T-helper 17 cell (primary cell): ENCODE measurements around the gene NR4A3. TPM values are rescaled to one million over a fixed set of nuclear protein-coding genes. Genes with fewer than 3 reads are reported as not detected.
"Not testable (repeated sequence)": the region's sequence is repeated elsewhere in the genome, so short reads cannot be mapped to it uniquely, and the experiment has no call there.

Experiments used
- ATAC-seq: fragments of 150-1000 bp; cut with Tn5 transposase; 2 replicates; pipeline ENCODE4 v1.10.0; 2021; ENCODE audit warnings: mild to moderate bottlenecking, moderate library complexity
- DNase-seq, 3 donors: peaks; one replicate each; pipeline versions ENCODE4 v3.0.0 to v3.0.0-alpha.2; 2020 to 2021
- H3K9me3 ChIP-seq: one replicate; pipeline ENCODE4 v1.7.0; 2013; ENCODE audit warnings: low read length, mild to moderate bottlenecking; ENCODE audit not compliant: control insufficient read depth, poor library complexity, severe bottlenecking
- H3K27ac Mint-ChIP-seq: one replicate; pipeline ENCODE4 v1.8.0; 2022; ENCODE audit warnings: mild to moderate bottlenecking, moderate library complexity, mixed read lengths
- H3K27me3 Mint-ChIP-seq: one replicate; pipeline ENCODE4 v1.8.0; 2022; ENCODE audit warnings: mixed read lengths
- H3K36me3 Mint-ChIP-seq: one replicate; pipeline ENCODE4 v1.8.0; 2022; ENCODE audit warnings: low read depth, mixed read lengths
- H3K4me1 Mint-ChIP-seq: one replicate; pipeline ENCODE4 v1.8.0; 2022; ENCODE audit warnings: mild to moderate bottlenecking, mixed read lengths
- H3K4me3 Mint-ChIP-seq: one replicate; pipeline ENCODE4 v1.8.0; 2022; ENCODE audit warnings: mild to moderate bottlenecking, moderate library complexity, mixed read lengths
- total RNA-seq, 4 donors: library from RNA in 2 of 4; stranded (reverse) in 2 of 4; gene quantifications; one replicate each; pipeline ENCODE4 v1.2.3 and lab custom pipeline; 2022 to 2026

The NR4A3 gene
- total RNA-seq (10 to 100 TPM; 48.2 to 51.3 TPM), total RNA-seq (lab: John Stamatoyannopoulos, UW) (8.0 to 115 reads per million in 2 donors)

DNA sequence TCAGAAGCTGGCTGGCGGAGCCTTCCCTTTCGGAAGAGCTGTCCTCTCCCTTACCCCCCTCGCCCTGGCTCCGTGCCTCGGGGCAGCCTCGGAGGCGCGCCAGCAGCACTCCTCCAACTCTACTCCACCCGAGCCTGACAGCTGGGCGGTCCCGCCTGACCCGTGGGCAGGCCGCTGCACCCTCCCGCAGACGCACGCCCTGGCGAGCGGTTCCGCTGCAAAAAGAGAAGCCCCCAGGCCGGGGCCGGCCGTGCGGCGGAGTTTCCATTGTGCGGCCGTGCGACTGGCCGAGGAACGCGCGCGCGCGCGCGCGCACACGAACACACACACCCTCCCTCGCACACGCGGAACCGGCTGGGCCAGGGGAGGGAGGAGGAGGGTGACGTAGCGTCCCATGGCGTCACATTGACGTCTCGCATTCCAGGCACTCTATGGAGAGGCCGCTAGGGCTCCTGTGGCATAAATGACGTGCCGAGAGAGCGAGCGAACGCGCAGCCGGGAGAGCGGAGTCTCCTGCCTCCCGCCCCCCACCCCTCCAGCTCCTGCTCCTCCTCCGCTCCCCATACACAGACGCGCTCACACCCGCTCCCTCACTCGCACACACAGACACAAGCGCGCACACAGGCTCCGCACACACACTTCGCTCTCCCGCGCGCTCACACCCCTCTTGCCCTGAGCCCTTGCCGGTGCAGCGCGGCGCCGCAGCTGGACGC, at the start of gene NR4A3:
Gene NR4A3, plus strand, starts transcription at position 490 of the 713 bp plus-strand sequence. CDS start 6,158 bp downstream, outside the sequence.
- DNase-seq (peak; percentile 82 to 86 (median 84)), ATAC-seq (peak; percentile 47)
- H3K9me3 ChIP-seq, result no peaks in the 10 kb centered on the region
- H3K4me1 Mint-ChIP-seq, result peaks cover 49% of the 10 kb centered on the region
- H3K27ac Mint-ChIP-seq, result peak within 1 kb of the TSS; percentile 99
- H3K4me3 Mint-ChIP-seq, result peak within 1 kb of the TSS; percentile 99
- peaks cover 45% of the 10 kb centered on the region for H3K27me3 Mint-ChIP-seq
- H3K36me3 Mint-ChIP-seq, result peaks cover 3% of the 10 kb centered on the region

DNA sequence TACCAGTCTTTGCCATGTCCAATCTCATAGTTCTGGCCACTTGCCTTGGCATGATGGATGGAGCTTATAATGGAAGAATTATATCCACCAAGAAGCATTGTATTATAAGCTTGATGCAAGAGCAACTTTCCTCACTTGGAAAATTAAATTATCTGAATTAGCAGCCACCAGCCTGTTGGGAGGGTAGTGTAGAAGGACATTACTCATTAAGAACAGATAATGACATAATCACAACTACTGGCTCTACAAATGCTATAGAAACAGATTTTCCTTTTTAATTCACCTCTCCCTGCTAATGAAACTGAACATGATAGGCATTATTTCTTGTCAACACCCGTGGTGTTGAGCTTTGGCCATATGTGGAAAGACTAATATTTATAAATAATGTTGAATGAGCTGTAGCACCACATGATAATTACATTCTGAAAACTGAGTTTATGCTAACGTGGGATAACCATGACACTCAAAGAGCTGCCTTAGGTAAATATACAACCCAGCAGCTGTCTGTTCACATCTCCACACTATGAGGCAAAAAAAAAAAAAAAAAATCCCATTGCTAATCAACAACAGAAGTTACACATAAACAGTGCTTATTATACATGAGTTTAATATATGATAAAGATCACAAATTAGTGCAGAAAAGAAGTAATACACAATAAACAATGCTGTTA, 48.1 kb upstream of the NR4A3 start:
- no peak for ATAC-seq
- H3K27ac Mint-ChIP-seq, result no peak overlapping the region
- no peaks in the 10 kb centered on the region for H3K36me3 Mint-ChIP-seq
- peaks cover 55% of the 10 kb centered on the region for H3K27me3 Mint-ChIP-seq
- H3K4me3 Mint-ChIP-seq, result no peak overlapping the region
- H3K9me3 ChIP-seq, result no peaks in the 10 kb centered on the region
- no peaks in the 10 kb centered on the region for H3K4me1 Mint-ChIP-seq
- no peak for DNase-seq

DNA sequence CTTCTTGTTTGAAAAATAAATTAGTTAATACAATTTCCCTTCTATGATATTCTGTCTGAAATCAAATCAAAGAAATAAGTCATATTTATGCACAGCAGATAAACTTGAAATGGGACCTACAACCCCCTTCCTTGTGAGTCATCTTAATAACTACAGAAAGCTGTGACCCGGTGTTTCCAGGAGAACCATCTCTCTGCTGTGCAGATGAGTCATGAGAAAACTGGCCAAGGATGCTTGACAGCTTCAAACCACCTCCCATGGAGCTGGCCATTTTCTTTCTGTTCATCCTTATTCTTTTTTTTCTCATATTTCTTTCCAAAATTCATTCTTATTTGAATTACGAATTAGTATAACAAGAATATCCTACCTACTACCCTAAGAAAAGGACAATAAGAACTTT, 43.4 kb upstream of the NR4A3 start:
- DNase-seq (no peak), ATAC-seq (no peak)
- Mint-ChIP-seq H3K4me3 (no peak overlapping the region), H3K27me3 (peaks cover 56% of the 10 kb centered on the region), H3K36me3 (peaks cover 2% of the 10 kb centered on the region), H3K27ac (no peak overlapping the region), H3K4me1 (no peaks in the 10 kb centered on the region)
- H3K9me3 ChIP-seq, result no peaks in the 10 kb centered on the region

DNA sequence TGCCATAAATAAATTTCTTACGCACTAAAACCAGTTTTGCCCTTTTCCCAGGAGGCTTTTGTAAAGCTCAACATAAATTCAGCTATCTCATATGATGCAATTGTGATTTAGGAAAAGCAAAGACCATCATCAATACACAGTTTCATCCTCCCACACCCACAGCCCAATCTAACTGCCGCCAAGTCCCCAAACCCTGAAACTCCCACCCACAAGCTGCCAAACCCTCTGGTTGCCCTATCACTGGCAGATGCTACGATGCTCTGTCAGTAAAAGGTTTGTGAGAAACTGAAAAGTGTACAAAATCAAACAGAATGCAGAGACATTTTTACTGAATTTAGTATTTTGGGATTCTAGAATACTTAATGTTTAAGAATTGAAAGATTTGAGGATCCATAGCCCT, 42.8 kb upstream of the NR4A3 start:
- H3K9me3 ChIP-seq, result no peaks in the 10 kb centered on the region
- no peak for ATAC-seq
- no peak overlapping the region for H3K4me3 Mint-ChIP-seq
- H3K27ac Mint-ChIP-seq, result no peak overlapping the region
- H3K27me3 Mint-ChIP-seq, result peaks cover 56% of the 10 kb centered on the region
- DNase-seq, result no peak
- peaks cover 2% of the 10 kb centered on the region for H3K36me3 Mint-ChIP-seq
- no peaks in the 10 kb centered on the region for H3K4me1 Mint-ChIP-seq

DNA sequence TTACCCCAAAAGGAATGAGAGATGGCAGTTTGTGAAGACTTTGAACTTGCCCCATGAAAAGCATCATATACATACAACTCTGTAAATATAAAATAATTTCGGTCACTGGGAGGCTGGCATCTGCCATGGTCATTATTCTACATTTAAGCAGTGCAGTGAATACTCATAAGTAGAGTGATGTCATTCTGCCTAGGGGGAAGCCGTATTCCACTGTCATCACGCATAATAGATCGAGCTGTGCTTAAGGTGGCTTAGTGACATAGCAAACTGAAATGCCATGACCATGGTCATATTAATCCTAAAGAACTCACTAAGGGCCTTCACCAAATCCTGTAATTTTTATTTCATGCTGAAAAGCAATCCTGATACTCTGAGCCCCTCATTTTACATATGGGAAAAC, 42.4 kb upstream of the NR4A3 start:
- H3K27ac Mint-ChIP-seq, result no peak overlapping the region
- ATAC-seq (no peak), DNase-seq (no peak)
- H3K27me3 Mint-ChIP-seq, result peaks cover 60% of the 10 kb centered on the region
- H3K4me3 Mint-ChIP-seq, result no peak overlapping the region
- no peaks in the 10 kb centered on the region for H3K4me1 Mint-ChIP-seq
- H3K36me3 Mint-ChIP-seq, result peaks cover 2% of the 10 kb centered on the region
- no peaks in the 10 kb centered on the region for H3K9me3 ChIP-seq

DNA sequence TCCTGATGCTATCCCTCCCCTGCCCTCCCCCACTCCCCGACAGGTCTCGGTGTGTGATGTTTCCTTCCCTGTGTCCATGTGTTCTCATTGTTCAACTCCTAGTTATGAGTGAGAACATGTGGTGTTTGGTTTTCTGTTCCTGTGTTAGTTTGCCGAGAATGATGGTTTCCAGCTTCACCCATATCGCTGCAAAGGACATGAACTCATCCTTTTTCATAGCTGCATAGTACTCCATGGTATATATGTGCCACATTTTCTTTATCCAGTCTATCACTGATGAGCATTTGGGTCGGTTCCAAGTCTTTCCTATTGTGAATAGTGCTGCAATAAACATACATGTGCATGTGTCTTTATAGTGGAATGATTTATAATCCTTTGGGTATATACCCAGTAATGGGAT, 39.3 kb upstream of the NR4A3 start:
- H3K4me1 Mint-ChIP-seq, DNase-seq, H3K27ac Mint-ChIP-seq, ATAC-seq, H3K4me3 Mint-ChIP-seq, H3K9me3 ChIP-seq, H3K36me3 Mint-ChIP-seq: not testable (repeated sequence)
- H3K27me3 Mint-ChIP-seq, result peaks cover 67% of the 10 kb centered on the region

DNA sequence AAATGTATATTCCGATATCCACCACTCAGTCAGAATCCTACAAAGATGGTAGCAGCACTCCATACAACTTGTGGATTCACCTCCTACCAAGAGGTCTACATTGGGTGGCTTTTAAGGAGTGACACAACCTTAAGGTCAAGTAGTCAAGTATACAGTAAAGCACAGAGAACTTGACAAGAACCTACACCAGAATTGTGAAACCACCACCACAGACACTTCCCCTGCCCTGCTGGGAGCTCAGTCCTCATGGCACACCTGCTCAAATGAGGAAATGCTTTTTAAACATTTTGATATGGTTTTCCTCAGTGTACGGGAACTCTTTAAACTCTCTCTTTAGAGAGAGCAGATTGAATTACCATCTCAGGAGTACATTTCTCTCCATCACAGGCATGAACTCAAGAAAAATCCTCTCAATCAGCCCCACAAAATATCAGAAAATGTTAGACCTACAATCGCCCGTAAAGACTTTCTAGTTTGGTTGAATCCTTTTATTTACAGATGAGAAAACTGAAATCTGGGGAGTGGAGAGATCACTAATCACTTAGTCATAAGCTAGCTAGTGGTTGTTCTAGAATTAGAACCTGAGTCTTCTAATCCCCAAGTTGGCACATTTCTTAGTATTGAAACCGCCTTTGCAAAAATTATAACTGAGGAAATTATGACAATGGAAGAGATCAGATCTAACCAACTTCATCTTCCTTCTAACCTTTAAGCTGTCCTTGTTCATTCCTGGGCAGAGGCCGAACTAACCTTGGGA, 38.5 kb upstream of the NR4A3 start:
- Mint-ChIP-seq H3K27me3 (peaks cover 71% of the 10 kb centered on the region), H3K36me3 (peaks cover 2% of the 10 kb centered on the region), H3K4me3 (no peak overlapping the region), H3K4me1 (no peaks in the 10 kb centered on the region), H3K27ac (no peak overlapping the region)
- no peak for DNase-seq
- no peak for ATAC-seq
- no peaks in the 10 kb centered on the region for H3K9me3 ChIP-seq

DNA sequence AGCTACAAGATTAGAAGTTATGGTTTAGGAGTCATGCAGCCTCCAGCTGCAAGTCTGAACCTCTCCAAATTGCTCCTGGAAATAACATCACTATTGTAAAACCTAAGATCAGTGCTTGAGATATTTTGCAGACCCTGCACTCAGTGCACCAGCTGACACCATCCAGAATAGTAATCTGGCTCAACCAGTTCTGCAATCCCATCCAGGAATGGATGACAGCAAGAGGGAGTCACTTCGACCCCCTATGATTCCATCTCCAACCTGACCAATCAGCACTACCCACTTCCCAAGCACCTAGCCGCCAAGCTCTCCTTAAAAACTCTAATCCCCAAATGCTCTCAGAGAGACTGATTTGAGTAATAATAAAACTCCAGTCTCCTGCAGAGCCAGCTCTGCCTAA, 37.9 kb upstream of the NR4A3 start:
- no peak overlapping the region for H3K27ac Mint-ChIP-seq
- no peaks in the 10 kb centered on the region for H3K4me1 Mint-ChIP-seq
- no peak for ATAC-seq
- H3K9me3 ChIP-seq, result no peaks in the 10 kb centered on the region
- H3K4me3 Mint-ChIP-seq, result no peak overlapping the region
- H3K36me3 Mint-ChIP-seq, result peaks cover 2% of the 10 kb centered on the region
- no peak for DNase-seq
- H3K27me3 Mint-ChIP-seq, result peaks cover 69% of the 10 kb centered on the region

DNA sequence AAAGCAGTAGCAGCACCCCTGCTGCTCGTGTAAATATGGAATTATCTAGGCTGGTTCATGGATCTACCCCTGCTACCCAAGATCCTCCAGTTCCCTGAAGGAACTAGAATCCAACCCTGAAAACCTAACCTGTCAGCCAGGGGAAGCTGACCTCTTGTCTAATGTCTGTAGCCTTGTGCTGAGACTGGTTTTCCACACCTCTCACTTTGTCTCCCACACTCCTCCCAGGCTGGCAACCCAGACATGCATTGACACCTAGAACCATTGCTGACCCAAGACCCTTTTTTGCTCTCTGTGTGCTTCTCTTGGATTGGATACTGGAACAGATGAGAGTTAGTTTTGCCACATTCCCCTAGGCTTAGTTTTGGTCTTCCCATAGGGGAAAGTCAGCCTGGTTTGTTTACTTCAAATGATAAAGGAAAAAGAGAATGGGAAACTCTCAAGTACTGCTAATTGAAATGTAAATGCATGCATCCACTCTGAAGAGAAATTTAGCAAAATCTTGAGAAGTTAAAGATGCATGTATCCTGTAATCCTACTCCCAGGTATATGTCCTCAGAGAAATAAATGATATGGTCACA, 36.6 kb upstream of the NR4A3 start:
- Mint-ChIP-seq H3K27ac (no peak overlapping the region), H3K36me3 (peaks cover 2% of the 10 kb centered on the region), H3K4me1 (no peaks in the 10 kb centered on the region), H3K27me3 (peaks cover 65% of the 10 kb centered on the region), H3K4me3 (no peak overlapping the region)
- DNase-seq (no peak), ATAC-seq (no peak)
- H3K9me3 ChIP-seq, result no peaks in the 10 kb centered on the region

DNA sequence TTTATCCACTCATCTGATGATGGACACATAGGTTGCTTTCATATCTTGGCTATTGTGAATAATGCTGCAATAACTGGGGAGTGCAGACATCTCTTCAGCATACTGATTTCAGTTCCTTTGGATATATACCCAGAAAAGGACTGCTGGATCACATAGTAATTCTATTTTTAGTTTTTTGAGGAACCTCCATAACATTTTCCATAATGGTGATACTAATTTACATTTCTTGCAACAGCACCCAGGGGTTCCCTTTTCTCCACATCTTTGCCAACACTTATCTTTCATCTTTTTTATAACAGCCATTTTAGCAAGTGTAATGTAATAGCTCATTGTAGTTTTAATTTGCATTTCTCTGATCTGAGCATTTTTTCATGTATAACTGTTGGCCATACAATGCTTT, 34.1 kb upstream of the NR4A3 start:
- Mint-ChIP-seq H3K4me3 (no peak overlapping the region), H3K4me1 (peaks cover 2% of the 10 kb centered on the region), H3K27ac (no peak overlapping the region), H3K27me3 (peaks cover 63% of the 10 kb centered on the region), H3K36me3 (no peaks in the 10 kb centered on the region)
- H3K9me3 ChIP-seq, result no peaks in the 10 kb centered on the region
- DNase-seq, result no peak
- no peak for ATAC-seq

DNA sequence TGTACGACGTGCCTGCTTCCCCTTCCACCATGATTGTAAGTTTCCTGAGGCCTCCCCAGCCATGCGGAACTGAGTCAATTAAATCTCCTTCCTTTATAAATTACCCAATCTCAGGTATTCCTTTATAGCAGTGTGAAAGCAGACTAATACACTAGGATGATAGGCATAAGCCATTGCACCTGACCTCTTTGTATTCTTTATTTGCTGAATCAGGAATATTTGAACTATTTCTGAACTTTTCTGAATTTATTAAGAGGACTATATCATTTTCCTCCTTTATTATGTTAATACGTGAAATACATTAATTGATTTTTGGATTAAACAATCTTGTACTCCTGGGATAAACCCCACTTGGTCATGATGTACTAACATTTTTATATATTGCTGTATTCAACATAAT, 28.2 kb upstream of the NR4A3 start:
- no peak for ATAC-seq
- H3K9me3 ChIP-seq, result no peaks in the 10 kb centered on the region

DNA sequence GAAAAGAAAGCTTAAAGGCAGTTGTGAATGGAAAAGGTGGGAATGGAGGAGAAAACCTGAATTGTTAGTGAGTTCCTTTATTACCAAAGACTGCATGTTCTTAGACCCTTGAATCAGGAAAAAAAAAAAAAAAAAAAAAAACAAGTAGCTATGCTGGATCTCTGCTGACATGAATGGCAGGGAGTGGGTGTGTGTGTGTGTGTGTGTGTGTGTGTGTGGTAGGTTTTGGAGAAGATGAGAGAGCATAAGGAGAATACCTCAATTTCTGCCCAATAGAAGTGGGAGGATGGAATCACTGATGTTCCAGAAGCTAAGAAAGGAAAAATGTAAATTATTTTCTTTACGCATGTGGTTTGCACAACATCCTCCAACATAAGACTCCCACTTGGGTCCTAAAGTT, 25.5 kb upstream of the NR4A3 start:
- peaks cover 6% of the 10 kb centered on the region for H3K4me1 Mint-ChIP-seq
- DNase-seq (no peak), ATAC-seq (no peak)
- H3K9me3 ChIP-seq, result no peaks in the 10 kb centered on the region
- H3K36me3 Mint-ChIP-seq, result peaks cover 5% of the 10 kb centered on the region
- peaks cover 42% of the 10 kb centered on the region for H3K27me3 Mint-ChIP-seq
- no peak overlapping the region for H3K4me3 Mint-ChIP-seq
- no peak overlapping the region for H3K27ac Mint-ChIP-seq

More for the DNA sequence above, 28.2 kb upstream of the NR4A3 start:
- Mint-ChIP-seq H3K4me3 (no peak overlapping the region), H3K4me1 (peaks cover 6% of the 10 kb centered on the region), H3K27ac (no peak overlapping the region), H3K27me3 (peaks cover 49% of the 10 kb centered on the region), H3K36me3 (peaks cover 5% of the 10 kb centered on the region)
- no peak for DNase-seq

DNA sequence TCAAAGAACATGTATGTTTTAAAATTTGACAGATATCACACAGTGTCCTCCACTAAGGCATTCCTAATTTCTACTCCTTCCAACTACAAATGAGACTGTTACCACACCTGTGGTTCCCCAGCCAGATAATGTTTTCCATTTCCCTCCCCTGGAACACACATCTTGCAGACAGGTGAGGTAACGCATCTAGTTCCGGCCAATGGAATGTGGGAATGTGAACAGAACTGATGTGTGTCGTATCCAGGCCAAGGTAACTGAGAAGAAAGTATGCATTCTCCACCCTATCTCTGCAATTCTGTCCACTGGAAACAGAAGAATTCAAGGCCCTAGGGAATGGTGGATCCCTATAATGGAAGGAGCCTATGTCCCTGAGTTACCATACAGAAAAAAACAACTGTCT, 19.9 kb upstream of the NR4A3 start:
- H3K9me3 ChIP-seq, result no peaks in the 10 kb centered on the region
- Mint-ChIP-seq H3K27me3 (no peaks in the 10 kb centered on the region), H3K4me1 (no peaks in the 10 kb centered on the region), H3K27ac (no peak overlapping the region), H3K36me3 (no peaks in the 10 kb centered on the region), H3K4me3 (no peak overlapping the region)
- ATAC-seq (no peak), DNase-seq (no peak)
